Panc1 (cell line): ENCODE measurements around the gene PTPRO. TPM values are rescaled to one million over a fixed set of nuclear protein-coding genes. Genes with fewer than 3 reads are reported as not detected.

Experiments used
- ATAC-seq: fragments of 200-7000 bp; cut with Tn5 transposase; 2 replicates; pipeline ENCODE4 v1.9.1; 2020; ENCODE audit warnings: mild to moderate bottlenecking, moderate library complexity
- BruUV-seq: library from RNA; stranded (reverse); fragments of 400-500 nt; replicated peaks from 2 replicates; lab custom pipeline; 2021; lab: Mats Ljungman, UMichigan
- CTCF ChIA-PET: fragments of 300-600 bp; sonication (Branson Sonifier 250); formaldehyde crosslinking; loops from one replicate; lab custom pipeline; 2022; ENCODE audit warnings: antibody characterized with exemption; lab: Charles Lee
- POLR2A ChIA-PET: fragments of 300-600 bp; sonication (Branson Sonifier 250); formaldehyde crosslinking; loops from one replicate; lab custom pipeline; 2022; ENCODE audit warnings: antibody characterized with exemption; lab: Charles Lee
- DNase-seq: peaks from one replicate; pipeline ENCODE4 v3.0.0-alpha.2; 2010; ENCODE audit warnings: low read depth, low spot score
- H3K27ac ChIP-seq: 2 replicates; pipeline ENCODE4 v1.5.1; 2011; ENCODE audit warnings: mild to moderate bottlenecking, low read length, inconsistent platforms
- H3K27me3 ChIP-seq: fragments of 200-500 bp; sonication (Bioruptor generic); 2 replicates; pipeline ENCODE4 v1.6.0; 2014; ENCODE audit warnings: low read length, inconsistent platforms; ENCODE audit not compliant: control insufficient read depth, insufficient read depth
- H3K36me3 ChIP-seq: fragments of 200-500 bp; sonication (Bioruptor generic); 2 replicates; pipeline ENCODE4 v1.5.1; 2014; ENCODE audit warnings: inconsistent platforms, mild to moderate bottlenecking, low read length, moderate library complexity; ENCODE audit not compliant: control insufficient read depth, insufficient read depth
- H3K4me1 ChIP-seq: 2 replicates; pipeline ENCODE4 v1.5.1; 2011; ENCODE audit warnings: inconsistent platforms, mild to moderate bottlenecking, low read length, moderate library complexity; ENCODE audit not compliant: control insufficient read depth, insufficient read depth
- H3K4me3 ChIP-seq, 2 experiments: 2 replicates each; pipeline ENCODE4 v1.5.1; 2011 to 2012; ENCODE audit warnings: low read depth in 2 of 2, low read length in 2 of 2, mild to moderate bottlenecking in 2 of 2, inconsistent platforms in 1 of 2, moderate library complexity in 1 of 2
- H3K9me3 ChIP-seq: fragments of 200-500 bp; sonication (Bioruptor generic); 2 replicates; pipeline ENCODE4 v1.5.1; 2014; ENCODE audit warnings: low read depth, mild to moderate bottlenecking, inconsistent platforms, low read length, moderate library complexity; ENCODE audit not compliant: control insufficient read depth, insufficient read depth
- CTCF ChIP-seq: fragments of 450-650 bp; IDR thresholded peaks from 2 replicates; pipeline ENCODE4 v1.5.1; 2017; ENCODE audit warnings: mild to moderate bottlenecking
- POLR2AphosphoS5 ChIP-seq: IDR thresholded peaks from 2 replicates; pipeline ENCODE4 v1.6.1; 2012; ENCODE audit warnings: mild to moderate bottlenecking, low read depth, low read length, moderate library complexity
- REST ChIP-seq, 2 experiments: IDR thresholded peaks; 2 replicates each; pipeline ENCODE4 v1.6.1; 2011 to 2012; ENCODE audit warnings: low read depth in 2 of 2, control low read depth in 1 of 2, low read length in 1 of 2, mild to moderate bottlenecking in 1 of 2, moderate library complexity in 1 of 2; ENCODE audit not compliant: insufficient read depth in 1 of 2
- SIN3A ChIP-seq: IDR thresholded peaks from 2 replicates; pipeline ENCODE4 v1.6.1; 2012; ENCODE audit warnings: low read depth, mild to moderate bottlenecking, low read length, moderate library complexity, borderline replicate concordance; ENCODE audit not compliant: insufficient read depth
- TCF7L2 ChIP-seq: IDR thresholded peaks from 2 replicates; pipeline ENCODE4 v1.6.1; 2011; ENCODE audit warnings: mild to moderate bottlenecking, low read depth, low read length, inconsistent platforms
- in situ Hi-C: cut with HindIII; loops from 2 replicates; pipeline ENCODE4 v1.10.0; 2016; ENCODE audit warnings: low sequenced_read_pairs, low pct_unique_long_range_greater_than_20kb
- intact Hi-C: fragments of 100-400 bp; cut with micrococcal nuclease; formaldehyde crosslinking; loops from one replicate; pipeline ENCODE4 v1.10.0; 2022; ENCODE audit not compliant: unreplicated experiment
- total RNA-seq: library from RNA; stranded (reverse); gene quantifications from one replicate; pipeline ENCODE4 v1.2.1, GENCODE V29; 2021; ENCODE audit not compliant: unreplicated experiment

The PTPRO gene
- total RNA-seq, 1 experiment from 2014 or later = not detected

GRCh38 chr12:15556411-15557102 lies 234.2 kb downstream of the PTPRO start:
- no peak overlapping the region for H3K27ac ChIP-seq
- ATAC-seq (no peak), DNase-seq (no peak)
- intact Hi-C loops (no loop called here), in situ Hi-C loops (no loop called here)
- no peaks in the 10 kb centered on the region for H3K9me3 ChIP-seq
- TF ChIP-seq POLR2AphosphoS5 (no peak), TCF7L2 (no peak), REST (IDR thresholded peaks at IDR 0.05; ENCODE audit: insufficient read depth in 1 of 2, low read depth in 2 of 2, low read length in 1 of 2) (no peak), SIN3A (no peak), CTCF (no peak)
- no peak overlapping the region for H3K4me3 ChIP-seq
- H3K4me1 ChIP-seq = no peaks in the 10 kb centered on the region
- no TSS peak for BruUV-seq
- ChIA-PET CTCF (no interaction called here), POLR2A (no interaction called here)
- no peaks in the 10 kb centered on the region for H3K36me3 ChIP-seq
- no peaks in the 10 kb centered on the region for H3K27me3 ChIP-seq

- no peaks in the 10 kb centered on the region for H3K9me3 ChIP-seq
- in situ Hi-C loops = no loop called here
- DNase-seq (no peak), ATAC-seq (no peak)
- H3K36me3 ChIP-seq = no peaks in the 10 kb centered on the region
- no TSS peak for BruUV-seq
- H3K4me1 ChIP-seq = no peaks in the 10 kb centered on the region
- no peak for TF ChIP-seq CTCF
- TF ChIP-seq SIN3A = no peak
- no peak for TF ChIP-seq POLR2AphosphoS5
- no peak for TF ChIP-seq REST (IDR thresholded peaks at IDR 0.05; ENCODE audit: insufficient read depth in 1 of 2, low read depth in 2 of 2, low read length in 1 of 2)
- no peak for TF ChIP-seq TCF7L2
- intact Hi-C loops = no loop called here
- no peak overlapping the region for H3K27ac ChIP-seq
- H3K27me3 ChIP-seq = 0 out of 2 replicates have a peak, but pooled peaks cover 2% of the 10 kb centered on the region
- POLR2A ChIA-PET = no interaction called here
- H3K4me3 ChIP-seq = no peak overlapping the region
- CTCF ChIA-PET = no interaction called here
Measured at GRCh38 chr12:15558915-15559528, 236.7 kb downstream of the PTPRO start.
